Myocyte (in vitro differentiated cells): ENCODE data around the gene TRIO. TPM values are rescaled to one million over a fixed set of nuclear protein-coding genes. Genes with fewer than 3 reads are reported as not detected.
"Not testable (repeated sequence)": the region's sequence is repeated elsewhere in the genome, so short reads cannot be mapped to it uniquely, and the experiment has no call there.

Experiments used
- DNase-seq: peaks from one replicate; pipeline ENCODE4 v3.0.0-alpha.2; 2012; ENCODE audit warnings: low read depth
- polyA plus RNA-seq: library from polyadenylated mRNA; unstranded; fragments of >200 nt; gene quantifications from one replicate; pipeline ENCODE4 v1.2.1, GENCODE V29; 2012; ENCODE audit warnings: missing spikeins
- total RNA-seq: library from RNA; depleted of rRNA; stranded (reverse); fragments of >200 nt; gene quantifications from 2 replicates; pipeline ENCODE4 v1.2.3, GENCODE V29; 2014

Gene TRIO
- 122 and 126 TPM in 2 replicates for total RNA-seq
- 126 TPM for polyA plus RNA-seq

- peak; percentile 94 for DNase-seq
Measured at GRCh38 chr5:14142827-14143545, at the start of gene TRIO. Gene TRIO (plus strand): TSS chr5:14143342. CDS start chr5:14143726, 384 bp downstream.

- DNase-seq, result not testable (repeated sequence)
Measured at GRCh38 chr5:14097380-14097779, 45.8 kb upstream of the TRIO start.

- no peak for DNase-seq
Measured at GRCh38 chr5:14097998-14098471, 45.1 kb upstream of the TRIO start.

GRCh38 chr5:14100281-14100680 is 42.9 kb upstream of the TRIO start:
- no peak for DNase-seq

- no peak for DNase-seq
Measured at GRCh38 chr5:14101922-14102321, 41.2 kb upstream of the TRIO start.

GRCh38 chr5:14102666-14103065 is 40.5 kb upstream of the TRIO start:
- no peak for DNase-seq

GRCh38 chr5:14105718-14106410 is 37.3 kb upstream of the TRIO start:
- peak; percentile 94 for DNase-seq

- DNase-seq, result no peak
Measured at GRCh38 chr5:14107536-14107935, 35.6 kb upstream of the TRIO start.

- DNase-seq, result peak; percentile 73
Measured at GRCh38 chr5:14108170-14108996, 34.8 kb upstream of the TRIO start.

GRCh38 chr5:14109041-14109747 is 33.9 kb upstream of the TRIO start:
- DNase-seq, result no peak

- DNase-seq, result no peak
Measured at GRCh38 chr5:14109771-14110170, 33.4 kb upstream of the TRIO start.

GRCh38 chr5:14110196-14110595 is 32.9 kb upstream of the TRIO start:
- DNase-seq, result no peak

- DNase-seq, result no peak
Measured at GRCh38 chr5:14110680-14111079, 32.5 kb upstream of the TRIO start.

GRCh38 chr5:14112998-14113652 is 30.0 kb upstream of the TRIO start:
- DNase-seq, result no peak

GRCh38 chr5:14114615-14115251 is 28.4 kb upstream of the TRIO start:
- no peak for DNase-seq

- no peak for DNase-seq
Measured at GRCh38 chr5:14115323-14115895, 27.7 kb upstream of the TRIO start.

- DNase-seq, result peak; percentile 86
Measured at GRCh38 chr5:14118551-14119320, 24.4 kb upstream of the TRIO start.

- DNase-seq, result no peak
Measured at GRCh38 chr5:14120176-14120575, 23.0 kb upstream of the TRIO start.

GRCh38 chr5:14121552-14121951 is 21.6 kb upstream of the TRIO start:
- DNase-seq, result no peak
